Stimulated activated CD8-positive, alpha-beta memory T cell treated with anti-CD3 and anti-CD28 coated beads, Interleukin-7, amount 100 ng/mL, for 4 hours (primary cell): Measurements from ENCODE around the gene NEXN.
"Not testable (repeated sequence)": the region's sequence is repeated elsewhere in the genome, so short reads cannot be mapped to it uniquely, and the experiment has no call there.

ENCODE experiments used
- DNase-seq, 2 donors: peaks; one replicate each; pipeline ENCODE4 v3.0.0-alpha.2; 2020; ENCODE audit warnings: low read depth in 2 of 2

The NEXN gene

DNA sequence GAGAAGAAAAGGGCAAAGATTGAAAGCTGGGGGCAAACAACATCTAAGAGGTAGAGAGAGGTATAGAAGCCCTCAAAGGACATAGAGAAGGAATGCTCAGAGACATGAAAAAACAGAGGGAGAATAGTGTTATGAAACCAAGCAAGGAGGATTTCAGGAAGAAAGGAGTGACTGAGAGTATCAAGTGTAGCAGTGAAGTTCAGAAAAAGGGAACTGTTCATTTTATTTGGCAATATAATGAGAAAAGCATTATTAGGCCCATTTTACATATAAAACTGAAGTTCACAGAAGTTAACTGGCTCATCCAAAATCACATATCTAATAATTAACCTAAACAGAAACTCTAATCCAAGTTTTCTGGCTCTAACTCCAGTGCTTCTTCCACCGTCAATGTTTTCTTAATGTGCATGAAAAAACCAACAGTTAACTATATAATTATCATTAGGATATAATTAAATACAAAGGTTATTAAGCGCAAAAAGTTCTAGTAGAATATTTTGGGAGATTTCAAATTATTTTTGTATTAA lies 17.7 kb downstream of the NEXN start:
- no peak for DNase-seq

DNA sequence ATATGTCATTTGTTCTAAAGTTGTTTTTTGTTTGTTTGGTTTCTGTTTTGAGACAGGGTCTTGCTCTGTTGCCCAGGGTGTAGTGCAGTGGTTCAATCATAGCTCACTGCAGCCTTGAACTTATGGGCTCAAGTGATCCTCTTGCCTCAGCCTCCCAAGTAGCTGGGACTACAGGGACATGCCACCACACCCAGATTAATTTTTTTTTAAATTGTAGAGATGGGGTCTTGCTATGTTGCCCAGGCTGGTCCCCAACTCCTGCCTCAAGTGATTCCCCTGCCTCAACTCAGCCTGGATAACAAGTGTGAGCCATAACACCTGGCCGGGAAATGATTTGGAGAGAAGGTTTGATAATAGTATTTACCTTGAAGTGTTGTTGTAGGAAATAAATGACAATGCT lies 18.2 kb downstream of the NEXN start:
- no peak for DNase-seq

DNA sequence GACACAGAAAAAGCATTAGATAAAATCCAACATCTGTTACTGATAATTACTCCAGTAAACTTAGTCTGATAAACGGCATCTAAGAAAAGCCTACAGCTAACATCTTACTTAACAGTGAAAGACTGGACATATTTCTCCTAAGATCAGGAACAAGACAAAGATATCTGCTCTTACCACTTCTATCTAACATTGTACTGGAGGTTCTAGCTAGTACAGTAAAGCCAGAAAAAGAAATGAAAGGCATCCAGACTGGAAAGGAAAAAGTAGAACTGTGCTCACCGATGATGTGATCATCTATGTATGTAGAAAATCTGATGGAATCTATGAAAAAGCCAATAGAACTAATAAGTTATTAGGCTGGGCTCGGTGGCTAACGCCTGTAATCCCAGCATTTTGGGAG lies 21.7 kb downstream of the NEXN start:
- no peak for DNase-seq

DNA sequence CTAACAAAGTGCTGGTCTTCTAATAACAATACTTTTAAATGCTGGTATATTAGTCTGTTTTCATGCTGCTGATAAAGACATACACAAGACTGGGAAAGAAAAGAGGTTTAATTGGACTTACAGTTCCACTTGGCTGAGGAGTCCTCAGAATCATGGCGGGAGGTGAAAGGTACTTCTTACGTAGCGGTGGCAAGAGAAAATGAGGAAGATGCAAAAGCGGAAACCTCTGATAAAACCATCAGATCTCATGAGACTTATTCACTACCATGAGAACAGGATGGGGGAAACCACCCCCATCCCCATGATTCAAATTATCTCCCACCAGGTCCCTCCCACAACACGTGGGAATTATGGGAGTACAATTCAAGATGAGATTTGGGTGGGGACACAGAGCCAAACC lies 30.5 kb downstream of the NEXN start:
- not testable (repeated sequence) for DNase-seq

DNA sequence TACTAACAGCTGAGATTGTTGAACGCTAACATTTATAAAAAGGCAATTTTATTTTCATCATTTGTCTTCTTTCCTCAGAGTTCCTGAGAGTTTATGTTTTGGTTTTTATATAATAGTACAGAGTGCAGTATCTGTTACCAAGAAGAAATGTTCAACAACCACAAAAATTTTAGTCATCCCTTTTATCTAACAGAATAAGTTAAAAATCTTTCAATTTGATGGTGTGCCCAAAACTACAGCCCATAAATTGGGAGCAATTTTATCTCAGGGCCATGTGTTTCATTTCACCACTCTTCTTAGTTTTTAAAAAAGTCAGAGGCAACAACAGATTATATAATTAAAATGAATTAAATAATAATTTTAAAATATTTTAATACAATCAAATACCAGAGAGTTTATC lies 37.1 kb downstream of the NEXN start:
- DNase-seq: no peak

DNA sequence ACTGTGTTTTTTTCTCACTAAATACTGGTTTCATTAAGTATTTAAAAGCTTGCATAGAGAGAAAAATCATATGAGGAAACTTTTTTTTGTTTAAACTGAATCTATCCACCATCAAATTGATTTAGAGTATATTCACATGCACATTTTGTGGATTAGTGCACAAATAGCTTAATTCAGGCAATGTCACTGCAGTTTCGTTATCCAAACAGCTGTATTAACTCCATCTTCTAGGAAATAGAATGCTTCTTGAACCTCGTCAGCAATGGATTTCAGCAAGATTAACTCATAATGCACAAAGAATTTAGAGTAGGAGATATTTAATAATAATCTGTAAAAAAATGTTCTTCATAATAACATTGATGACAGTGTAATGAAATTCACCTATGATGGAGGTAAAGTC lies 37.5 kb downstream of the NEXN start:
- no peak for DNase-seq

DNA sequence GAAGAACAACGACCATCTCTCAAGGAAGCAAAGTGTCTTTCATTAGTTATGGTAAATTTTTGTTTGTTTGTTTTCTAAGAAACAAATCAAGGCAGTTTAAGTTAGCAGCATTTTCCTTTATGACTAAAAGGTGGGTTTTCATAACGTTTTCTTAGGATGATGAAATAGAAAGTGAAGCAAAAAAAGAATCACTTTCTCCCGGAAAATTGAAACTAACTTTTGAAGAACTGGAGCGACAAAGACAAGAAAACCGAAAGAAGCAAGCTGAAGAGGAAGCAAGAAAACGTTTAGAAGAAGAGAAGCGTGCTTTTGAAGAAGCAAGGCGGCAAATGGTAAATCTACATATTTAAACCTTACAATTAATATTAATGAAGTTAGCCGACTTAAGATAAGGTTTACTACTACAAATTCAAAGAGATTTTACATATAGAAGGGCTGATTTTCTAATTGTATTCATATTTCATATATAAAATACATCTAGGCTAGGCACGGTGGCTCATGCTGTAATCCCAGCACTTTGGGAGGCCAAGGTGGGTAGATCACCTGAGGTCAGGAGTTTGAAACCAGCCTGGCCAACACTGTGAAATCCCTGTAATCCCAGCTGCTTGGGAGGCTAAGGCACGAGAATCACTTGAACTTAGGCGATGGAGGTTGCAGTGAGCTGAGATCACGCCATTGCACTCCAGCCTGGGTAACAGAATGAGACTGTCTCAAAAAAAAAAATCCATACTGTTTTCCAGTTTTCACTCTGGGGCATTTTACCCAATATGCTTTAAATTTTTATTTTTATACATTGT lies 38.3 kb downstream of the NEXN start:
- DNase-seq: no peak

DNA sequence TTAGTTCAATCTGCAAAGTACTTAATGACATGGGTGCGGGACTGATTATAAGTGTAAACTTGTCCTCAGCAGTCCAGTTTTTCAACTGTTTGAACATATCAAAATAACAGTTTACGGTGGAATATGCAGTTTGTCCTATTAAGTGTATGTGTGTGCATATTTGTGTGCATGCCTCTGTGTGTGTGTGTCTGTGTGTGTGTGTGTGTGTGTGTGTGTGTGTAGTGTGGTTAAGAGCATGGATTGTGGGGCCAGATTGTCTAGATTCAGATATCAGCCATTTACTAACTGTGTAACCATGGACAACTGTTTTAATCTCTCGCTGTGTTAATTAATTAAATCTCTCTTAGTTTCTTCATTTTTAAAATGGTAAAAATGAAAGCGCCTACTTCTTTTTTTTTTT lies 39.0 kb downstream of the NEXN start:
- DNase-seq: no peak

DNA sequence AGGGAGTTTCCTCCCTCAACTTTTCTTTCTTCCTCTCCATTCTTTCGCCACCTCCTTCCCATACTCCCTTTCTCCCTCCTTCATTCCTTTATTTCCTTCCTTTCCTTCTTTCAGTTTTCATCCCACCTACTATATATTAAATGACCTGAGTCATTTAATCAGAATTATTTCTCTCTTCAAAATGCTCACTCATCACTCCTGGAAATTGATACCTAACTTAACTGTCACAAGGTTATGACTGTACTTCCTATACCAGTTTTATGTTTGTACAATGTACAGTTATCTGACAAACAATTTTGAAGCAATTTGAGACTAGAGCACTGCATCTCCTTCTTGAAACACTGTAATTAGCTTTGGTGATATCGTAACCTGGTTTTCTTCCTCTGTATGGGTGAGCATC lies 41.4 kb downstream of the NEXN start:
- DNase-seq: no peak

DNA sequence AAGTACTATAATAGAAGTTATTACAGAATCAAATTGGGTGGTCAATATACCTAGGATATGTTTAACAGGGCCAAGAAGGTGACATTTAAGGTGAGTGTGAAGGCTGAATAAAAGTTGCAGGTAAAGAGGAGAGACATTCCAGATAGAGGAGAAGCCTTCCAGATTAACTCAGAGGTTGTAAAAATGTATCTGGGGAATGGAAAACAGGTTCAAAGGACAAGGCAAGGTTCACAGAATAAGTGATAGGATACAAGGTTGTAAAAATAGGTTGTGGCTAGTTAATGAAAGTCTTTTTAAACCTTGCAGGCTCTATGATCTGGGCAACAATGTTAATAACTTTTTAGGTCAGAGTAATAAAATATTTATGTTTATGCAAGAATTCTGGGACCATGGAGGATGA lies 50.2 kb downstream of the NEXN start:
- no peak for DNase-seq

DNA sequence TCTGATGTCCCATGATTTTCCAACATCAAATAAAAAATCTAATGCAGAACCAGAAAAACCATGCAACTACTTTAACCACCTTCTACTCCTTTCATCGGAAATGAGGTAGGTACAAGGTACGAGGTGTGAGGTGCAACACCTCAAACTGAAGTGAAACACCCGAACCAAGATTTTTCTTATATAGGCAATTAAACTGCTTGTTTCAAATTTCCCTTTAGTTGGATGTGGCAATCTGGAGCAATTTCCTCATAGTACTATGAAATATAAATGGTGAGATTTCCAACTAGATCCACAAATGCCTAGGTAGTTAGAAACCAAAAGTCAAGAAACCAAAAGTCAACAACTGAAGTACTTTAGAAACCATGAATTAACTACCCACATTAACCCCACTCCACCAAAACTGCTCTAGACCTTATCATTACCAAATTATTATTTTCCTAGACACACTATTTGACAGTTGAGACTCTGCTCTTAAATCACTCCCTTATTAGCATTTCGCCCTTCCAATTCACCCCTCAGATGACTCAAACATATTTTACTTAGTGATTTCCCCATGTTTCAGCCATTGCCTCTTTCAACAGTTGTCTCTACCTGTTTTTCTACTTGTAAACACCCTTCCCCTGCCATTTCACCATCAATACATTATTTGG lies 52.6 kb downstream of the NEXN start:
- no peak for DNase-seq

DNA sequence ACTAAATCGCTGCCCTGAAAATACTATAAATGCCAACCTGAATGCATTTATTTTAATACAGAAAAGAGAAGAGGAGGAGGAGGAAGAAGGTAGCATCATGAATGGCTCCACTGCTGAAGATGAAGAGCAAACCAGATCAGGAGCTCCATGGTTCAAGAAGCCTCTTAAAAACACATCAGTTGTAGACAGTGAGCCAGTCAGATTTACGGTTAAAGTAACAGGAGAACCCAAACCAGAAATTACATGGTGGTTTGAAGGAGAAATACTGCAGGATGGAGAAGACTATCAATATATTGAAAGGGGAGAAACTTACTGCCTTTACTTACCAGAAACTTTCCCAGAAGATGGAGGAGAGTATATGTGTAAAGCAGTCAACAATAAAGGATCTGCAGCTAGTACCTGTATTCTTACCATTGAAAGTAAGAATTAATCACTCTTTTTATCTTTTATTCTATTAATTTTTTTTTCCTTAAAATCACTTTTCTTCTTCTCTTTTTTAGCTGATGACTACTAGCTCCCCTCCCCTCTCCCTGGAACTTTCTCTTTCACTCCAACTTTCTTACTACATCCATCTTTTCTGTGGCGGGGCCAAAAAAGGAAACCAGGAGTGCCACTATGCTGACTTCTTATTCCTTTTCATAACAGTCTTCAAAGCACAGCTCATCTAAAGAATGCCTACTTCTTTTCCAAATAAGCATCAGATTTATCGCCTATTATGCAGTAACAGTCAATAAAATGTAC lies 54.1 kb downstream of the NEXN start:
- no peak for DNase-seq

DNA sequence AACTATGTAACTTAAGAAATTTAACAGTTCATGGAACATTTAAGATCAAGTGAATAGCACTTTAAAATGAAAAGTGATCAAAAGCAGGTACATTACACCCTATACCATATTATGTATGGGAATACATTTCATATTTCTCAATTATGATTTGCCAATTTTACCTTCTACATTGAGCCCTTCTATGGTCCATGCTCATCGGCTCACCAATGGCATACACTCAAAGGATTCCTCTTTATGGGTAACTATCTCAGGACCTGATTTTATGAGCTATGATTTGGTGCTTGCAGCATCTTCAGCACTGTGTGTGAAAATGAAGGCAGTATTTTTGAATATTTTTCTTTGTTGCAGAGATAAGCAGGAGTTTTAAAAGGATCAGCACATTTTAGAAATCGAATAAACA lies 56.9 kb downstream of the NEXN start:
- no peak for DNase-seq

DNA sequence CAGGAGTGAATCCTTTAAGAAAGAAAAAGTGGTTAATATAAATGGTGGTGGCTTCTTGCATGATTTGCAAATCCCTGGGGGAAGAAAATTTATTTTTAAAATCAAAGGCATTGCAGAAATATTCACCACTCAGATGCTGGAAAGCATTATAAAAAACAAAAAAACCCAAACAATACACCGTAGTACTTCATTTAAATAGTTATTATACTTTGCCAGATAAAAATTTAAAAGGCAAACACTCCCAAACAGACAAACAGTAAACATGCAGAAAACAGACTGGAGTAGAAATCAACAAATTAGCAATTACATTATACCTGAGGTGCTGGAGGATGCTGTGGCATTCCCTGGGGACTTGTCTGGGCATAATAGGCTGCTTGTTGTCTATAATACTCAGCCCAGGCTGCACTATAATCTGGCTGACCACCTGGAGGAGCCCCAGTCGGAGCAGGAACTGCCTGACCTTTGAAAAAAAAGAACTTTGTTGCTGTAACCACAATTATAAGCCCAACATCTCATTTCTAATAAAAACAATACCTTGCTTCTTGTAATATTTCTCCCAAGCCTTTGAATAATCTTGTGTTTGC lies 60.5 kb downstream of the NEXN start:
- no peak for DNase-seq

DNA sequence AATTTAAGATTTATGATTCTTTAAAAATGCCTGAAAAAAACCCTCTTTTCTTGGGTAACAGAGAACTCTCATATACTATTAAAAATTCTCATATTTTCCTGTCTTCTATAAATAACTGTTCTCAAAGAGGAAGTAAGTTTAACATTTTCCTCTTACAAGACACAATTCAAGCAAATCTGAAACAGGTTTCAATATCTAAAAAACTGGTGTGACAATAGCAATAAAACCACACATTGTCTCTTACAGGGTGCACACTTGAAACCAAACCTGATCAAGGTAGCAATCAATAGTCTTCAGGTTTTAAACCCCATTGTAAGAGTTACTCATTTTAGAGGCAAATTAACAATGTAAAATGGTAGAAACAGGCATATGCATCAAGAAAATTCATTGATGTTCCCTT lies 62.4 kb downstream of the NEXN start:
- no peak for DNase-seq

DNA sequence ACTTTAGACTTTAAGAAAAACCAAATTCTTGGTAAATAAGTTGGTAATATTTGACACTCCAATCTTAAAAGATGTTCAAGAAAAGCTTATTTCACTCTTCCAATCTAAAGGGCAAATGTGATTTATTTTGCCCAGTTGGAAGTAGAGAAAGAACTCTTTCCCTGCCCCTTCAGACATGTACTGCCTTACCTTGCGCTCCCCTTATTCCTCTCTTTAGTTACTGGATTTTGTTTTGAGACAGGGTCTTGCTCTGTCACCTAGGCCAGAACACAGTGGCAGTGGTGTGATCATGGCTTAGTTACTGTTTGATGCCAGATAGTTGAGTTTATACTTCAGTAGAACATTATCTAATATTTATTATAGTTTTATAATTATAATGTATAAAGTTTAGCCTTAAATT lies 62.9 kb downstream of the NEXN start:
- DNase-seq: no peak

DNA sequence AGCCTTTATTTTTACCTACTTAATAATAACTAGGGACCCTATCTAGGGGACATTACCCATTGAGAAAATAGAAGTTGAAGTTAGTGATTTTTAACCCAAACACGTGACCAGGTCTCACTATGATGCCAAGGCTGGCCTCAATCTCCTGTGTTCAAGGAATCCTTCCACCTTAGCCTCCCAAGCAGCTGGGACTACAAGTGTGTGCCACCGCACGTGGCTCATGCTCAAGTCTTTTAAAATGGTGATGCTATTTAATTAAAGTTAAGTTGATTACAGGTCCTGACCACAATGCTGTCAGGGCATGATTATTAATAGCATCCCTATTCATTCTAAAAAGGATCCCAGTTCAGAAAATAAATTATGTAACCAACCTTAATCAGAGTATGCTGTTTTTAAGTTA lies 65.5 kb downstream of the NEXN start:
- DNase-seq: no peak

DNA sequence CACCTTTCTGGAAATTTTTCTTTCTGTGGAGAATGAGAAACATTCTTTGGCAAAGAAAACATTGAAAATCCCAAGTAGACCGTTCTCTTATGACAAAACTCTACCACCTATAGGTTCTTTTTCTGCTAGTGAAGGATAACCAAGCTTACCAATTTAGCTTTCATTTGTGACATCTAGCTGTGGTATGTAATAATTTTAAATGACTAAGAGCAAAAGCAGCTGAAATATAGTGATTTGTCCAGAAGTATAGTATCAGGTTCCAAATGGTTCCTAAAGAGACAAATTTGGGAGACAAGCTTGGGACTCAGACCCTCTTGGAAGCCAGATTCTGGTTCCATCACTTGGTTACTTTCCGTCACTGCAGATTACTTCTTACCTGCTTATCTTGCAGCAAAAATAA lies 66.1 kb downstream of the NEXN start:
- no peak for DNase-seq

DNA sequence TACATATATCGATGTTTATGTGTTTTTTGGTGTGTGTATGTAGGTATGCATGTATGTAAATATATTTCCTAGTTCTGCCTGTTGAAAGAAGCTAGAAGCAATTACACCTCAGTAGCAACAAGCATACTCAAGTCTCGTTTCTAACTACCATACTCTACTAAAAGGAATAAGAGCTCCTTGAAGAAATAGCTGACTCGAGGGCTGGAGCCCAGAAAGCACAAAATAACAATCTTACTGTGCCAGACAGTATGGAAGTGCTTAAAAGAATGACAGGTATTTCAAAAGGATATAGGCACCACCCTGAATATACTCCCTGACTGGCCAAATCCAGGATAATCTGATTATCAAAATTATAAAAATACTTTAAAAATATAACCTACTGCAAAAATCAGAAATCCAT lies 67.3 kb downstream of the NEXN start:
- DNase-seq: no peak

DNA sequence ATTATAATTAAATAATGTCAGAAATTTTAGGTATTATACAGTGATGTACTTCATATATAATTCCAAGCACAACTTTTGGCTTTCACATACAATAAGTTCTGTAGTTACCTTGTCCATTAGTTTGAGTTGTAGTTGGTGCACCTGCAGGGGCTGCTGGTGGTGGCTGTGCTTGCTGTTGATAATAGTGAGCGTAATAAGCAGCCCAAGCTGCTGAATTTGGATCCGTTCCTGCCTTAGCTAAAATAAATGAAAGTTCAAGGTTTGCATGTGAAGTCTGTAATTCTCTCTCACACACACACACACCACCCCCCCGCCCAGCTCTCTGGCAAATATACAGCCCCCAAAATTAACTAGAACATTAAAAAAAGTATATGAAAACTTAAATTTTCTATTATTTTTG lies 68.0 kb downstream of the NEXN start:
- DNase-seq: no peak

DNA sequence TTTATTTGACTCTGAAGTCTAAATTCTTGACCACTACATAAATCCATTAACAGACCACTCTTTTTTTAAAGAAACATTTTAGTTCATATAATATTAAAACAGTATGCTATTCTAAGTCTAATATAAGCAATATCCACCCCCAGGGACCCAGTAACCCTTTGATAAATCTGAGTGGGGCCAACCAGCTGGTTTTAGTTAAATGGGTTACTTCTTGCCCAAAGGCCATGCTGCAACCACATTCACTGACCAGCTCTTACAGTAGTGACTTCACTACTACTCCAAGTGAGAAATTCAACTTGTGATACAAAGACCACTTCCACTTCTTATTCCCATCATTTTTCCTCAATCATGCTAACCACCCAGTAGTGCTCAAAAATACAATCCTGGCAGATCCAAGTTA lies 70.0 kb downstream of the NEXN start:
- no peak for DNase-seq

DNA sequence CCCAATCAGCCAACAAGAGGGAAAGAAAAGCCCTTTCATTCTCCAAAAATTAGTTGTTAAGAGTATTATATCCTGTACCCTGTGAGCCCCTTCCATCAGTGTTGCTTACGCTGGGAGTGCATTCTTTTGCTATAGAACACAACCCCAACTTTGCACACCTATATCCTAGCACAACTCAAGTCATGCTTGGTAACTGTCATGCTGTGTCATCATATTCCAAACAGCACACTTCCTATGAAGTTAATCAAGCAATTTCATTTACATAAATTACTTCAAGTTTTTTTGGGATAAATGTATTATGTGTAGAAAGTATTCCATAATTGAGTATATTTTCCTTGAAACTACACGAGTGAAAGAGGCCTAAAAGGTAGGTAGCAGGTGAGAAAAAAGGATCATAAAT lies 70.4 kb downstream of the NEXN start:
- DNase-seq: no peak
